Measurements from ENCODE around the gene NCR3LG1.

- TF ChIP-seq EZH2 (IDR thresholded peaks at IDR 0.05; ENCODE audit: borderline replicate concordance, insufficient read depth, low read depth, low read length, poor library complexity, severe bottlenecking), result no peak
- TF ChIP-seq, protein P1, sequence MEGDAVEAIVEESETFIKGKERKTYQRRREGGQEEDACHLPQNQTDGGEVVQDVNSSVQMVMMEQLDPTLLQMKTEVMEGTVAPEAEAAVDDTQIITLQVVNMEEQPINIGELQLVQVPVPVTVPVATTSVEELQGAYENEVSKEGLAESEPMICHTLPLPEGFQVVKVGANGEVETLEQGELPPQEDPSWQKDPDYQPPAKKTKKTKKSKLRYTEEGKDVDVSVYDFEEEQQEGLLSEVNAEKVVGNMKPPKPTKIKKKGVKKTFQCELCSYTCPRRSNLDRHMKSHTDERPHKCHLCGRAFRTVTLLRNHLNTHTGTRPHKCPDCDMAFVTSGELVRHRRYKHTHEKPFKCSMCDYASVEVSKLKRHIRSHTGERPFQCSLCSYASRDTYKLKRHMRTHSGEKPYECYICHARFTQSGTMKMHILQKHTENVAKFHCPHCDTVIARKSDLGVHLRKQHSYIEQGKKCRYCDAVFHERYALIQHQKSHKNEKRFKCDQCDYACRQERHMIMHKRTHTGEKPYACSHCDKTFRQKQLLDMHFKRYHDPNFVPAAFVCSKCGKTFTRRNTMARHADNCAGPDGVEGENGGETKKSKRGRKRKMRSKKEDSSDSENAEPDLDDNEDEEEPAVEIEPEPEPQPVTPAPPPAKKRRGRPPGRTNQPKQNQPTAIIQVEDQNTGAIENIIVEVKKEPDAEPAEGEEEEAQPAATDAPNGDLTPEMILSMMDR (IDR thresholded peaks at IDR 0.05), result peak; percentile 82
Observed at GRCh38 chr11:17389211-17389956, 37.8 kb downstream of the NCR3LG1 start.
